Kidney epithelial cell (primary cell): ENCODE results near the gene PDE3A. TPM values are rescaled to one million over a fixed set of nuclear protein-coding genes. Genes with fewer than 3 reads are reported as not detected.

Experiments
- DNase-seq: peaks from one replicate; pipeline ENCODE4 v3.0.0-alpha.2; 2010; ENCODE audit warnings: low read depth
- H3K27me3 ChIP-seq: 2 replicates; pipeline ENCODE4 v1.6.0; 2011; ENCODE audit warnings: low read length; ENCODE audit not compliant: control insufficient read depth, insufficient read depth
- H3K36me3 ChIP-seq: 2 replicates; pipeline ENCODE4 v1.5.1; 2011; ENCODE audit warnings: low read length; ENCODE audit not compliant: control insufficient read depth, insufficient read depth
- H3K4me3 ChIP-seq: 2 replicates; pipeline ENCODE4 v1.5.1; 2011; ENCODE audit warnings: low read depth, mild to moderate bottlenecking, control low read depth, low read length
- CTCF ChIP-seq: IDR thresholded peaks from 2 replicates; pipeline ENCODE4 v1.5.1; 2011; ENCODE audit warnings: mild to moderate bottlenecking, moderate library complexity, low read length, control low read depth, inconsistent platforms; ENCODE audit not compliant: insufficient read depth, poor library complexity, severe bottlenecking
- total RNA-seq: library from RNA; depleted of rRNA; stranded (reverse); fragments of >200 nt; gene quantifications from 2 replicates; pipeline ENCODE4 v1.2.3, GENCODE V29; 2015

PDE3A gene
- total RNA-seq, 1 donor from 2014 or later: 1.8 TPM

GRCh38 chr12:20345866-20346265 is 22.5 kb upstream of the PDE3A start:
- no peak for TF ChIP-seq CTCF

GRCh38 chr12:20350026-20350425 is 18.3 kb upstream of the PDE3A start:
- H3K4me3 ChIP-seq: no peak overlapping the region
- DNase-seq: no peak
- H3K36me3 ChIP-seq: no peaks in the 10 kb centered on the region
- H3K27me3 ChIP-seq: no peaks in the 10 kb centered on the region
- TF ChIP-seq CTCF: no peak

More at GRCh38 chr12:20345866-20346265, 22.5 kb upstream of the PDE3A start:
- no peaks in the 10 kb centered on the region for H3K36me3 ChIP-seq
- no peak overlapping the region for H3K4me3 ChIP-seq
- no peak for DNase-seq
- no peaks in the 10 kb centered on the region for H3K27me3 ChIP-seq

- H3K4me3 ChIP-seq: no peak overlapping the region
- TF ChIP-seq CTCF: no peak
- no peak for DNase-seq
- H3K36me3 ChIP-seq: no peaks in the 10 kb centered on the region
- no peaks in the 10 kb centered on the region for H3K27me3 ChIP-seq
These were observed 17.8 kb upstream of the PDE3A start for GRCh38 chr12:20350495-20350894.

GRCh38 chr12:20351406-20351805 is 16.9 kb upstream of the PDE3A start:
- TF ChIP-seq CTCF: no peak
- Histone ChIP-seq H3K36me3 (no peaks in the 10 kb centered on the region), H3K27me3 (no peaks in the 10 kb centered on the region), H3K4me3 (no peak overlapping the region)
- no peak for DNase-seq

- Histone ChIP-seq H3K4me3 (no peak overlapping the region), H3K27me3 (no peaks in the 10 kb centered on the region), H3K36me3 (no peaks in the 10 kb centered on the region)
- DNase-seq: no peak
- no peak for TF ChIP-seq CTCF
These were observed 12.3 kb upstream of the PDE3A start for GRCh38 chr12:20356048-20356447.

- H3K4me3 ChIP-seq: no peak overlapping the region
- H3K36me3 ChIP-seq: no peaks in the 10 kb centered on the region
- H3K27me3 ChIP-seq: no peaks in the 10 kb centered on the region
- TF ChIP-seq CTCF: no peak
- no peak for DNase-seq
These were observed 7.9 kb upstream of the PDE3A start for GRCh38 chr12:20360407-20360806.
